Astrocyte (in vitro differentiated cells and primary cell): ENCODE data around the gene GINS2.

ENCODE experiments used
- EZH2 ChIP-seq: IDR thresholded peaks from 2 replicates; pipeline ENCODE4 v1.6.1; 2012; ENCODE audit warnings: mild to moderate bottlenecking, low read length, inconsistent platforms; ENCODE audit not compliant: insufficient read depth
- TF ChIP-seq, protein P1 (sequence below): IDR thresholded peaks from 2 replicates; pipeline ENCODE4 v1.5.1; 2011; ENCODE audit warnings: low read depth, mild to moderate bottlenecking, inconsistent platforms, low read length, moderate library complexity; ENCODE audit not compliant: insufficient read depth

DNA sequence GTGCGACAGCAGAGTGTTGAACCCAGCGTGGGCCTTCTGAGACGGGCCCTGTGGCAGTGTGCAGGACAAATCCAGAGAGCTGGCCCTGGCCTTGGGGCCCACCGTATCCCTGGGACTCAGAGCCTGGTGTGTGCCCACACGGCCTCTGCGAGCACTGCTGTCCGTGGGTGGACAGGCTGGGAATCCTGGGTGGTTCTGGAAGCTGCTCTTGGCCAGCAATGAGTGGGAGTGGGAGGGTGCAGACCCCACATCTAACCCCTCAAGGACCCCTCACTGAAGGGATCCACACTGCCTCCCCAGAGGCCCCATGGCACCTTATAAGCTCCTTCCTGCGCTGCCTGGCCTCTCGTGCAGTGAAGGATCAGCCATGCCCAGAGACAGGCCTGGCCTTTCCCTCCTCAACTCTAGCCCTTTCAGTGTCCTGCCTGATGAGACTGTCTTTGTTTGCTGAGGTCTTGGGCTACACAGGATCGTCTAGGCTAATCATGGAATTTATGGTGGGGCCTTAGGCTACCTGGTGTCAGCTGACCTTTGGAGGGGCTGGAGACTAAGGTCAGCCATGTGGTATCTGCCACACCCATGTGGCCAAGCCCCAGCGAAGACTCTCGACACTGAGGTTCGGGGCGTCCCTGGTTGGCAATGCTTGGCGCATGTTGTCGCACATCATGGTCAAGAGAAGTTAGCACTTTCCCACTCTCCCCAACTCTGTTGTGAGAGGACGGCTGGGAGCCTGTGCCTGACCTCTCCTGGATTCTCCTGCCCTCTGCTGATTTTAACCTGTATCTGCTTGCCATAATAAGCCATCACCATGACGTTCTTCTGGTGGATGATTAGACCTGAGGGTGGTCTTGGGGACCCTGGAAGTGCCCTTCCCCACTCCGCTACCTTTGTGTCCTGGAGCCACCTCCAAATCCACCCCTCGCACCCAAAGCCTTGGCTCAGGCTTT lies 16.4 kb upstream of the GINS2 start:
- TF ChIP-seq, protein P1, sequence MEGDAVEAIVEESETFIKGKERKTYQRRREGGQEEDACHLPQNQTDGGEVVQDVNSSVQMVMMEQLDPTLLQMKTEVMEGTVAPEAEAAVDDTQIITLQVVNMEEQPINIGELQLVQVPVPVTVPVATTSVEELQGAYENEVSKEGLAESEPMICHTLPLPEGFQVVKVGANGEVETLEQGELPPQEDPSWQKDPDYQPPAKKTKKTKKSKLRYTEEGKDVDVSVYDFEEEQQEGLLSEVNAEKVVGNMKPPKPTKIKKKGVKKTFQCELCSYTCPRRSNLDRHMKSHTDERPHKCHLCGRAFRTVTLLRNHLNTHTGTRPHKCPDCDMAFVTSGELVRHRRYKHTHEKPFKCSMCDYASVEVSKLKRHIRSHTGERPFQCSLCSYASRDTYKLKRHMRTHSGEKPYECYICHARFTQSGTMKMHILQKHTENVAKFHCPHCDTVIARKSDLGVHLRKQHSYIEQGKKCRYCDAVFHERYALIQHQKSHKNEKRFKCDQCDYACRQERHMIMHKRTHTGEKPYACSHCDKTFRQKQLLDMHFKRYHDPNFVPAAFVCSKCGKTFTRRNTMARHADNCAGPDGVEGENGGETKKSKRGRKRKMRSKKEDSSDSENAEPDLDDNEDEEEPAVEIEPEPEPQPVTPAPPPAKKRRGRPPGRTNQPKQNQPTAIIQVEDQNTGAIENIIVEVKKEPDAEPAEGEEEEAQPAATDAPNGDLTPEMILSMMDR: no peak
- no peak for TF ChIP-seq EZH2
